HL-60/S4 treated with retinoic acid at 250 ng/mL for 4 days and 3 days (cell line): ENCODE results near the gene SLC46A3.
"Not testable (repeated sequence)": the region's sequence is repeated elsewhere in the genome, so short reads cannot be mapped to it uniquely, and the experiment has no call there.

Experiments
- in situ Hi-C: fragments of 300-500 bp; cut with MboI; formaldehyde crosslinking; loops from 2 replicates; pipeline ENCODE4 v1.7.0; 2022; ENCODE audit warnings: low sequenced_read_pairs

SLC46A3 gene

GRCh38 chr13:28718543-28719226 is at the start of gene SLC46A3:
TSS of gene SLC46A3 (minus strand) at chr13:28718970. CDS start at chr13:28717998, 972 bp downstream.
- in situ Hi-C loops, result no loop called here

GRCh38 chr13:28763887-28764286 is 45.1 kb upstream of the SLC46A3 start:
- in situ Hi-C loops, result no loop called here

GRCh38 chr13:28761586-28761985 is 42.8 kb upstream of the SLC46A3 start:
- in situ Hi-C loops, result no loop called here

GRCh38 chr13:28755546-28755870 is 36.7 kb upstream of the SLC46A3 start:
- in situ Hi-C loops, result no loop called here

GRCh38 chr13:28754698-28755545 is 36.2 kb upstream of the SLC46A3 start:
- in situ Hi-C loops, result no loop called here

GRCh38 chr13:28753946-28754345 is 35.2 kb upstream of the SLC46A3 start:
- in situ Hi-C loops, result no loop called here

GRCh38 chr13:28753208-28753892 is 34.6 kb upstream of the SLC46A3 start:
- in situ Hi-C loops, result no loop called here

GRCh38 chr13:28751175-28751960 is 32.6 kb upstream of the SLC46A3 start:
- in situ Hi-C loops, result no loop called here

GRCh38 chr13:28750187-28751045 is 31.6 kb upstream of the SLC46A3 start:
- in situ Hi-C loops, result no loop called here

GRCh38 chr13:28747851-28748250 is 29.1 kb upstream of the SLC46A3 start:
- in situ Hi-C loops, result no loop called here

GRCh38 chr13:28746287-28746612 is 27.5 kb upstream of the SLC46A3 start:
- in situ Hi-C loops, result no loop called here

- in situ Hi-C loops, result no loop called here
Measured at GRCh38 chr13:28744656-28745055, 25.9 kb upstream of the SLC46A3 start.

- in situ Hi-C loops, result no loop called here
Measured at GRCh38 chr13:28744091-28744536, 25.3 kb upstream of the SLC46A3 start.

- in situ Hi-C loops, result no loop called here
Measured at GRCh38 chr13:28743499-28744083, 24.8 kb upstream of the SLC46A3 start.

- in situ Hi-C loops, result no loop called here
Measured at GRCh38 chr13:28743020-28743419, 24.2 kb upstream of the SLC46A3 start.

- in situ Hi-C loops, result not testable (repeated sequence)
Measured at GRCh38 chr13:28742445-28742844, 23.7 kb upstream of the SLC46A3 start.

- in situ Hi-C loops, result no loop called here
Measured at GRCh38 chr13:28741084-28741491, 22.3 kb upstream of the SLC46A3 start.

- in situ Hi-C loops, result no loop called here
Measured at GRCh38 chr13:28739376-28739775, 20.6 kb upstream of the SLC46A3 start.

- in situ Hi-C loops, result no loop called here
Measured at GRCh38 chr13:28735481-28736029, 16.8 kb upstream of the SLC46A3 start.
